Gastroesophageal sphincter (tissue), 3 donors: Measurements from ENCODE around the gene HBG1.

Source experiments
- EP300 ChIP-seq: sonication (generic); formaldehyde crosslinking; IDR thresholded peaks from one replicate; pipeline ENCODE4 v1.6.1; 2017; ENCODE audit warnings: antibody characterized with exemption, mild to moderate bottlenecking
- POLR2A ChIP-seq, 2 donors: fragments of 450-650 bp; IDR thresholded peaks; one replicate each; pipeline ENCODE4 v1.6.1; 2017; ENCODE audit warnings: antibody characterized with exemption in 2 of 2, mild to moderate bottlenecking in 2 of 2, moderate library complexity in 1 of 2
- POLR2AphosphoS5 ChIP-seq: sonication (generic); formaldehyde crosslinking; IDR thresholded peaks from one replicate; pipeline ENCODE4 v1.6.1; 2017; ENCODE audit warnings: antibody characterized with exemption
- TF ChIP-seq, protein P1 (sequence below), 4 experiments: fragments of 200-600 bp in 2 of 4; fragments of 450-650 bp in 2 of 4; sonication (generic) in 1 of 4; IDR thresholded peaks; one replicate each; pipeline ENCODE4 v1.5.1; 2017 to 2019; ENCODE audit warnings: antibody characterized with exemption in 4 of 4, mild to moderate bottlenecking in 2 of 4, moderate library complexity in 2 of 4

- TF ChIP-seq, protein P1, sequence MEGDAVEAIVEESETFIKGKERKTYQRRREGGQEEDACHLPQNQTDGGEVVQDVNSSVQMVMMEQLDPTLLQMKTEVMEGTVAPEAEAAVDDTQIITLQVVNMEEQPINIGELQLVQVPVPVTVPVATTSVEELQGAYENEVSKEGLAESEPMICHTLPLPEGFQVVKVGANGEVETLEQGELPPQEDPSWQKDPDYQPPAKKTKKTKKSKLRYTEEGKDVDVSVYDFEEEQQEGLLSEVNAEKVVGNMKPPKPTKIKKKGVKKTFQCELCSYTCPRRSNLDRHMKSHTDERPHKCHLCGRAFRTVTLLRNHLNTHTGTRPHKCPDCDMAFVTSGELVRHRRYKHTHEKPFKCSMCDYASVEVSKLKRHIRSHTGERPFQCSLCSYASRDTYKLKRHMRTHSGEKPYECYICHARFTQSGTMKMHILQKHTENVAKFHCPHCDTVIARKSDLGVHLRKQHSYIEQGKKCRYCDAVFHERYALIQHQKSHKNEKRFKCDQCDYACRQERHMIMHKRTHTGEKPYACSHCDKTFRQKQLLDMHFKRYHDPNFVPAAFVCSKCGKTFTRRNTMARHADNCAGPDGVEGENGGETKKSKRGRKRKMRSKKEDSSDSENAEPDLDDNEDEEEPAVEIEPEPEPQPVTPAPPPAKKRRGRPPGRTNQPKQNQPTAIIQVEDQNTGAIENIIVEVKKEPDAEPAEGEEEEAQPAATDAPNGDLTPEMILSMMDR (IDR thresholded peaks at IDR 0.05), result no peak
- no peak for TF ChIP-seq POLR2A (IDR thresholded peaks at IDR 0.05)
- TF ChIP-seq POLR2AphosphoS5, result no peak
- no peak for TF ChIP-seq EP300
Measured at GRCh38 chr11:5258543-5259262, 9.0 kb upstream of the HBG1 start.
